GM10847 (cell line): ENCODE results near the gene LCMT2.

Experiments used
- POLR2A ChIP-seq: IDR thresholded peaks from 2 replicates; pipeline ENCODE4 v1.6.1; 2011; ENCODE audit not compliant: insufficient read length; ENCODE audit errors: extremely low read depth

The LCMT2 gene

DNA sequence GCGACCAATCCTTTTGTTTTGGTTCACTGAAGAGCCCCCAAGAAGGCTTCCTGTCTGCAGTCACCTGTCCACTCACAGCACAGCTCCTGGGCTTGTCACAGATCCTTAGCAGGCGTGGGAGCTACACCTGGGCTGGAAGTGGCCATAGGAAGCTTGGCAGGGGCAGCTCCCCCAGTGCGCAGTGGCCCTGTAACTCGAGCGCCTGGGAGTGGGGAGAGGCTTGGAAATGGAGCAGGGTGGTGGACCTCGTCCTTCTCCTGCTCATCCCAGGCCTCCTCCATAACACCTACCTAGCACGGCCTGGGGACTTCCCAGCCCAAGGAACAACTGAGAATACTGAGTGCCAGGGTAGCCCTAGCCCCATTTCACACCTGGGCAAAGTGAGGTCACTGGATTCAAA, 44.3 kb downstream of the LCMT2 start:
- TF ChIP-seq POLR2A: no peak

DNA sequence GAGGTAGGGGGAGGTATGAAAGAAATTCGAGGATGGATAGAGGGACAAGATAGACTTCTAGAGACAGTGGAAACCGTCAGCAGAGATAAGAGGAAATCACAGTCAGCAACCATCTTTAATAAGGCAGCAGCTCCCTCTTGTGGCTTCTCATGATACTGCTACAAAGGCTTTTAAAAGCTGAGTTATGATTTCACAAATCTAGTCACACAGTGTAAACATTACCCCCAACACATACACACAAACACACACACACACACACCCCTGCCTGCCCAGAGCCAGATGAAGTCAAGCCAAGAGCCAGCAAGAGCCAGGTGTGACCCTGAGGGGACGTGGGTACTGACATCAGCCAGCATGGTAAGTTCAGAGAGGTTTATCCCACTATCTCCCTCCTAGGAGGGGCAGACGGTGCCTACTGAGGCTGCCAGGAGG, 44.8 kb downstream of the LCMT2 start:
- no peak for TF ChIP-seq POLR2A

DNA sequence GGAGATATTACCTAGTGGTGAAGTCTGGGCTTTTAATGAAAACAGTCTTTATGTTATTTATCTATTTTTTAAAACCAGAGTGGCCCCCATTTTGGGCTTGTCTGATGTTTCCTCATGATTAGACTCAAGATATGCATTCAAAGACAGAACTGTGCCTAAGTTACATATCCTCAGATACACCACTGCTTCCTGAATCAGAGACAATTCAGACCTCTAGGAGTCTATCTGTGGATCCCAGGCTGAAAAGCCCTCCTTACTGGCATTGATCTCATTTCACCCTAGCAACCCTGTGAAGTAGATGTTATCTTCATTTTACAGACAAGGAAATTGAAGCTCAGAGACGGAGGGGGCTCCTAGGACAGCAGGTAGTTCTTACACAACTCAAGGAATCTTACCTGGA, 46.8 kb downstream of the LCMT2 start:
- TF ChIP-seq POLR2A: no peak

DNA sequence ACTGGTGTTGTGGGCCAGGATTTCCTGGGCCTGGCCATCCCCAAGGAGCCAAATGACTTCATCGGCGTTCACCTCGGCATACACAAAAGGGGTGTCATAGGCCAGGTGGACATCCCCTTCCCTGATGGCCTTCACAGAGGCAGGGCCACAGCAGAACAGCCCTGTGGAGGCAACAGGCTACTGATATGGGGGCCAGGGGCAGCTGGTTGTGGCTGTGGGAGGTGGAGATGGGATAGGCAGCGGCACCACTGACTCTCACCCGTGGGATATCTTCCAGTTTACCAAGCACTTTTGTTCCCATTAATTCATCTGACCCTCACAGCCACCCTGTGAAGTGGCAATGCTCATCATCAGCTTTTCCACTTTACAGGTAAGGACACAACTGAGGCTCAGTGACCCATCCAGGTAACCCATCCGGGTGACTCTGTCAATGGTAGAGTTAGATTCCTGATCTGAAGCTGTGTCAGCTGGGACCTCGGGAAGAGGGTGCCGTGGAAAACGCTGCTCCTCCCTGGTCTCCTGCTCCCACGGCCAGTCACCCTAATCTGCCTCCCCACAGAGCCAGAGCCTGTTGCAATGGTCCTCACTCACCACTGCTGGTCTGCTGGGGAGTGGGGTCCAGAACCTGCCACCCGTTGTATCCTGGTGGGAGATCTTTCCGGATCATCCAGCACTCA, 48.3 kb downstream of the LCMT2 start:
- TF ChIP-seq POLR2A: no peak

DNA sequence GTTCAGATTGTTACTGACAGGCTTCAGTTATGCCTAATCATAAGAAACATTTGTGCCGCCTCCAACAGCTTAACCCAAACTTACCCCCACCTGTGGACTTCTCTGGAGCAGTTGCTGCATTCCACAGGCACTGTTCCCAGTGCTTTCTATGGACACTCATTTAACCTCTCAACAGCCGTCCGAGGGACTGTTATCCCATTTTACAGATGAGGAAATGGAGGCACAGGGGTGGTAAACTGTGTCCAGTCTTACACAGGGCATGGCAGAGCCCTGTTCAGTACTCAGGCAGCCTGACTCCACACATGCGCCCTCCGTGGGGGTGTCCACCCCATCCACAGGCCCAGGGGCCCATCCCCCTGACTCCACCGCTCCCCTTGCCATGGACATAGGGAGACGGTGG, 49.4 kb downstream of the LCMT2 start:
- no peak for TF ChIP-seq POLR2A

DNA sequence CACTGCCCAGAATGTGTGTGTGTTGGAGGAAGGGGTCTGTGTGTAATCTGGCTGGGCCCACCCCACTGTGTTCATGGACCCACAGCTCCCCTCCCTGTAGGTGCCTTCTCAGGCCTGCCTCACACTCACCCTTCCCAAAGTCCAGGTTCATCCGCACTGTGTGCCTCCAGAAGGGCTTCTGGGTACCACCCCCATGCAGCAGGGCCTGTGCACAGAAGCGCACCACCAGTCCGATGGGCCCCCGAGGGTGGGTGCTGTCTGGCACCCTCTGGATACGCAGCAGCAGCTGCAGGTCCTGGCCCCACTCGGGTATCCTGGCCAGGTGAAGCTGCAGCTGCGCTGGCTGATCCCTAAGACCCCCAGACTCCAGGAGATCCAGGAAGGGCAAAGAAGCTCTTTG, 50.9 kb downstream of the LCMT2 start:
- TF ChIP-seq POLR2A: no peak

DNA sequence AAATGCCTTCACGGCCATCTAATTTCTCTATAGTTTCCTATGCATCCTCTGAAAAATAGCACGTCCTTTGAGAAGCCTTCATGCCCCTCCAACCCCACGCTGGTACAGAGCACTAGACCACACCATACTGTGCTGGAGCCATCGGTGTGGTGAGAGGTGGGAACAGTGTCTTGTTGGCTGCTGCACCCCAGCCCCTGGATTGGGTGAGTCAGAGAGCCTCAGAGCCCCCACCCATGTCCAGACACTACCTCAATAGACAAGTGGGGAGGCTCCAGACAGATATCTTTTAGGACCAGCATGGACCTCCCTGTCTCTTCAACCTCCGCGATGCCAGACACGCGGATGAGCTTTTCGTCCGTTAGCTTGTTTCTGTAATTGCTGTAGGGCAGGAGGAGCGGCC, 51.5 kb downstream of the LCMT2 start:
- TF ChIP-seq POLR2A: no peak

DNA sequence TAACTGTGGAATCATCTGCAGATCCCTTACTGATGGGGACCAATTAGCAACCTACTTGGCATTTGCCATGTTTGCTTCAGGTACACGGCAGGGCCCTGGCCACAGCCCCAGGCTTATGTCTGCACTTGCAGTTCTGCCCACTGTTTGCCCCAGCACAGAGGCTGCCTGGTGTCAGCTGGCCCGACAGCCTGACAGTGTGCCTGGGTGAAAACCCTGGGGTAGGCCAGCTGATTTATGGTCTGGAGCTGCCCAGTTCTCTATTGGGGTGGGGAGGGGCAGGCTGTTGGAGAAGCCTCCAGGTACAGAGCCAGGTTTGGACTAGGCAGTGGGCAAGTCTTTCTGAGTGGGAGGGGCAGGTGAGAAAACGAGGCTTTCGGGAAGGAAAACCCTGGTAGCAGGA, 52.5 kb downstream of the LCMT2 start:
- TF ChIP-seq POLR2A: no peak

DNA sequence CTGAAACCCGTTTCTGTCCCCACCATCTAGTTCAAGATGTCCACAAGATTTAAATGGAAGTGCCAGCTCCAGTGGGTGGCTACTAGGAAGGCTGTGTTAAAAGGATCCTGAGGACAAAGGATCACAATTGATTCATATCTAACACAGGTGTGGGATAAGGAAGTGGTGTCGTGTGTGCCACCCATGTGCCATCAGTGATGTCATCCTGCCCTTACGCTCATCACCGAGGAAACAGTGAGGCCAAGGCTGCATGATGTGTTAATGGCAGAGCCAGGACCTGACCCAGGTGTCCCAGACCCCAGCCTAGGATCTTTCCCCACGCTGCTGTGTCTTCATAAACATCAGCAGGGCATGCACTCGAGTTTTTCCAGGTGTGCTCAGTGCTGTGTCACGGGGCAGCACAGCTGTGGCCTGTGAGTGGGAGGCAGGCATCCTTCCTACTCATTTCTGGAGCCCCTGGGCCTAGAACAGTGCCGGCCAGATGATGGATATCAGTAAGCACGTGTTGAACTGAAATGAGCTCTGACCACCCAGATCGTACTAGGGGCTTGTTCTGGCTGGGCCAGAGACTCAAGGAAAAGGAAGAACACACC, 53.0 kb downstream of the LCMT2 start:
- no peak for TF ChIP-seq POLR2A

DNA sequence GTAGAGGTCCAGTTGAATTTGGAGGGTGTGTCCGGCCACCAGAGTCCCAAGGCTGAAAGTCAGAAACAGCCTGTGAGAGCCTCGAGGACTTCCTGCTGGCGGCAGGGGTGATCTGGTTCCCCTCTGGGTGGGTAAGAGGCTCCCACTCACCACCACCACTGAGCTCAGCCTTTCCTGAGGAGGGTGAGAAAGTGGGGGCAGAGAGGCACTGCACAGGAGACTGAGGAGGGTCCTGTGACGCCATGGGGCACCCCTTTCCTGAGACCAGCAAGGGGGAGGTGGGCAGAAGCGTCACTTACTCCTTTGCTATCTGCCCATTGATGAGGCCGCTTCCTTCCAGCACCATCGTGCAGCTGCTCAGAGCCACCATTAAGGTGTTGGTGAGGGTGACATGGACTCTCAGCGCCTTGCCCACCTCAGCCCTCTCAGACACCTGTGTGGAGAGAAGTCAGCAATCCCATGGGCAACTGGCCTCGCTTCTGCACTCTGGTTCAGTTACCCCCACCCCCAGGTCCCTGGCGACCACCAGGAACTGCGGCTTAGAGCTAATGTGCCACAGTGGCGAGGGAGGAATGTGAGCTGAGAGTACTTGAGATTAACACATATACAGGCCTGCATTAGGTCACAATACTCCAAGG, 53.7 kb downstream of the LCMT2 start:
- no peak for TF ChIP-seq POLR2A

DNA sequence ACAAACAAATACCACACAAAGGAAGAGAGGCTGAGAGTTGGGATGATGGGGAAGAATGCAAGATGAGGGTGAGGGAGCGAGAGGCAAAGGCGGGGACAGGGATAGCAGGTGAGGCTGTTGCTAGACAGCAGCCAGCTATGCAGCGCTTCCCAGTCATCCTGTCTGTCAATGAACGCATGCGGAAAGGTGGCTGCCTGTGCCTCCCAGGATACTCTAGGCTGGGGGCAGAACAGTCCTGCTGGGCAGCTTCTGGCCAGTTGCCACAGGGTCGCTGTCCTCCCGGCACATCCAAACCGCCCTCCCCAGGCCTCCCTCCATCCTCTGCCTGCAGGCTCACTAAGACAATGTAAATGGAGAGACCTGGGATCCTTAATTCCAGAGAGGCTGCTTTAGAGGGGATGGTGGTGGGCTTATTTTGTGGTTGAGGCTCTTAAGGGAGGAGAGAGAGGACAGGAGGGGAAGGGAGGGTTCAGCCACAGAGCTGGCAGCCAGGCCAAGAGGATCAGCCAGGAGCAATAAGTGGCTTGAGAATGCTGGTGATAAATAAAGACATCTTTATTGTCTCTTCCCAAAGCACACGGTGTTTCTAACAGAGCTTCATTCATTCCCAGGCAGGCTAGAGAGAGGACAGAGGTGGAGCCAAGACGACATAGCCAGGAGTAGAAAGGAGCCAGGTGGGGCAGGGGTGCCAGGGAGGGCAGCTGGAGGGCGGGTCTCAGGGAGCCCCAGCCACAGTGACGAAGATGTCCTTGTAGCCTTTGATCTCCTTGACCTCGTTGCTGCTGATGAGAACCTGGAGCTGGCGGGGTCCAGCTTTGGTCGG, 54.4 kb downstream of the LCMT2 start:
- TF ChIP-seq POLR2A: no peak

DNA sequence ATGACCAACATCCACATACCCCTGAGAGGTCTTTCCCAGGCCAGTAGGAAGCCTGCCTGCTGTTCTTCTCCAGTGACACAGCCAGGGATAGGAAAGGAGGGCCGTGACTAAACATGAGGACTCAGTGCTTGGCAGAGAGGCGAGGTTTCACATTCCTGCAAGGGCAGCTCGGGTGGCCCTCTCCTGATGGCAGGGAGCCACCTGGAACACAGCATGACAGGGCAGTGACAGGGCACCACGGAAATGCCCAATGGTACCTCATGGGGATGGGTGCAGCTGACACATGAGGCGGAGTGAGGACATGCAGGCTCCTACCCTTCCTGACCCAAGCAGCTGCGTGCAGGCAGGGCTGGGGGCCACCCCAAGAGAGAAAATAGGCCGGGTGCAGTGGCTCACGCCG, 56.2 kb downstream of the LCMT2 start:
- no peak for TF ChIP-seq POLR2A
